ENCODE results near the gene C2CD4A. TPM values are rescaled to one million over a fixed set of nuclear protein-coding genes. Genes with fewer than 3 reads are reported as not detected.

C2CD4A gene
- total and polyA plus RNA-seq, 9 of the 15 experiments (the other 6 are each of a cell fraction or from before 2014, with no cell fraction given), result not detected

DNA sequence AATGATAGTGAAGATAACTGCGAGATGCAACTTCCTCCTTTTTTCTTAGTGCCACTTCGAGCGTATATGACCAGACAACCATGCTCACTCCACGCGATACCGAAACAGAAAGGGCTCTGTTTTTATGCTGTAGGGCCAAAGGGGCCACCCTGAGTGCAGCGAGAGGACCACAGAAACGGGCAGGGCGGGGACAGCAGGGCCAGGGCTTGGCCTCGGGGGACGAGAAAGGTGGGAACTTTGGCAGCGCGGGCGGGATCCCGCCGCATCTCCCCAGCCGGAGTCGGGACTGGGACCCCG is 7.0 kb upstream of the C2CD4A start (continued):
- TF ChIP-seq THRAP3 (IDR thresholded peaks at IDR 0.05; ENCODE audit: borderline replicate concordance) (no peak), NFIC (IDR thresholded peaks at IDR 0.05) (no peak), NBN (IDR thresholded peaks at IDR 0.05; ENCODE audit: low read depth) (no peak), L3MBTL2 (IDR thresholded peaks at IDR 0.05) (peak; percentile 7), RBM25 (IDR thresholded peaks at IDR 0.05; ENCODE audit: low read depth, low read length, severe bottlenecking) (no peak), ZKSCAN1 (IDR thresholded peaks at IDR 0.05; ENCODE audit: low read depth, low read length) (no peak), BRD9 (IDR thresholded peaks at IDR 0.05; ENCODE audit: low read depth, partially characterized antibody) (no peak), KLF1 (tag; IDR thresholded peaks at IDR 0.05) (no peak), XRCC4 (IDR thresholded peaks at IDR 0.05; ENCODE audit: extremely low read depth, insufficient read depth, insufficient read length) (no peak), GATAD2B (IDR thresholded peaks at IDR 0.05; ENCODE audit: borderline replicate concordance) (no peak), BHLHE40 (IDR thresholded peaks at IDR 0.05; ENCODE audit: low read length) (no peak), MEF2D (tag; conservative IDR thresholded peaks at IDR 0.05; ENCODE audit: low read depth) (no peak), E2F3 (CRISPR knock-in tag; IDR thresholded peaks at IDR 0.05) (no peak), MYC (IDR thresholded peaks at IDR 0.05; ENCODE audit: low read depth, low read length) (no peak), MYC (CRISPR knock-in tag; IDR thresholded peaks at IDR 0.05; ENCODE audit: borderline replicate concordance, low read depth) (peak; percentile 80; the same call in 1 of the 2 replicates)
- TF ChIP-seq, protein P1, sequence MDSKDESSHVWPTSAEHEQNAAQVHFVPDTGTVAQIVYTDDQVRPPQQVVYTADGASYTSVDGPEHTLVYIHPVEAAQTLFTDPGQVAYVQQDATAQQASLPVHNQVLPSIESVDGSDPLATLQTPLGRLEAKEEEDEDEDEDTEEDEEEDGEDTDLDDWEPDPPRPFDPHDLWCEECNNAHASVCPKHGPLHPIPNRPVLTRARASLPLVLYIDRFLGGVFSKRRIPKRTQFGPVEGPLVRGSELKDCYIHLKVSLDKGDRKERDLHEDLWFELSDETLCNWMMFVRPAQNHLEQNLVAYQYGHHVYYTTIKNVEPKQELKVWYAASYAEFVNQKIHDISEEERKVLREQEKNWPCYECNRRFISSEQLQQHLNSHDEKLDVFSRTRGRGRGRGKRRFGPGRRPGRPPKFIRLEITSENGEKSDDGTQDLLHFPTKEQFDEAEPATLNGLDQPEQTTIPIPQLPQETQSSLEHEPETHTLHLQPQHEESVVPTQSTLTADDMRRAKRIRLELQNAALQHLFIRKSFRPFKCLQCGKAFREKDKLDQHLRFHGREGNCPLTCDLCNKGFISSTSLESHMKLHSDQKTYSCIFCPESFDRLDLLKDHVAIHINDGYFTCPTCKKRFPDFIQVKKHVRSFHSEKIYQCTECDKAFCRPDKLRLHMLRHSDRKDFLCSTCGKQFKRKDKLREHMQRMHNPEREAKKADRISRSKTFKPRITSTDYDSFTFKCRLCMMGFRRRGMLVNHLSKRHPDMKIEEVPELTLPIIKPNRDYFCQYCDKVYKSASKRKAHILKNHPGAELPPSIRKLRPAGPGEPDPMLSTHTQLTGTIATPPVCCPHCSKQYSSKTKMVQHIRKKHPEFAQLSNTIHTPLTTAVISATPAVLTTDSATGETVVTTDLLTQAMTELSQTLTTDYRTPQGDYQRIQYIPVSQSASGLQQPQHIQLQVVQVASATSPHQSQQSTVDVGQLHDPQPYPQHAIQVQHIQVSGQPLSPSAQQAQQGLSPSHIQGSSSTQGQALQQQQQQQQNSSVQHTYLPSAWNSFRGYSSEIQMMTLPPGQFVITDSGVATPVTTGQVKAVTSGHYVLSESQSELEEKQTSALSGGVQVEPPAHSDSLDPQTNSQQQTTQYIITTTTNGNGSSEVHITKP (IDR thresholded peaks at IDR 0.05; ENCODE audit: partially characterized antibody), result no peak
- TF ChIP-seq, protein P2, sequence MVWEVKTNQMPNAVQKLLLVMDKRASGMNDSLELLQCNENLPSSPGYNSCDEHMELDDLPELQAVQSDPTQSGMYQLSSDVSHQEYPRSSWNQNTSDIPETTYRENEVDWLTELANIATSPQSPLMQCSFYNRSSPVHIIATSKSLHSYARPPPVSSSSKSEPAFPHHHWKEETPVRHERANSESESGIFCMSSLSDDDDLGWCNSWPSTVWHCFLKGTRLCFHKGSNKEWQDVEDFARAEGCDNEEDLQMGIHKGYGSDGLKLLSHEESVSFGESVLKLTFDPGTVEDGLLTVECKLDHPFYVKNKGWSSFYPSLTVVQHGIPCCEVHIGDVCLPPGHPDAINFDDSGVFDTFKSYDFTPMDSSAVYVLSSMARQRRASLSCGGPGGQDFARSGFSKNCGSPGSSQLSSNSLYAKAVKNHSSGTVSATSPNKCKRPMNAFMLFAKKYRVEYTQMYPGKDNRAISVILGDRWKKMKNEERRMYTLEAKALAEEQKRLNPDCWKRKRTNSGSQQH (CRISPR knock-in tag; IDR thresholded peaks at IDR 0.05), result no peak
- TF ChIP-seq, protein P3, sequence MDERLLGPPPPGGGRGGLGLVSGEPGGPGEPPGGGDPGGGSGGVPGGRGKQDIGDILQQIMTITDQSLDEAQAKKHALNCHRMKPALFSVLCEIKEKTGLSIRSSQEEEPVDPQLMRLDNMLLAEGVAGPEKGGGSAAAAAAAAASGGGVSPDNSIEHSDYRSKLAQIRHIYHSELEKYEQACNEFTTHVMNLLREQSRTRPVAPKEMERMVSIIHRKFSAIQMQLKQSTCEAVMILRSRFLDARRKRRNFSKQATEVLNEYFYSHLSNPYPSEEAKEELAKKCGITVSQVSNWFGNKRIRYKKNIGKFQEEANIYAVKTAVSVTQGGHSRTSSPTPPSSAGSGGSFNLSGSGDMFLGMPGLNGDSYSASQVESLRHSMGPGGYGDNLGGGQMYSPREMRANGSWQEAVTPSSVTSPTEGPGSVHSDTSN (CRISPR knock-in tag; IDR thresholded peaks at IDR 0.05; ENCODE audit: low read depth), result 0 out of 2 replicates have a peak, but pooled peaks have one; percentile 6
- TF ChIP-seq, protein P3 (tag; conservative IDR thresholded peaks at IDR 0.05; ENCODE audit: low read depth), result no peak
- TF ChIP-seq, protein P4, sequence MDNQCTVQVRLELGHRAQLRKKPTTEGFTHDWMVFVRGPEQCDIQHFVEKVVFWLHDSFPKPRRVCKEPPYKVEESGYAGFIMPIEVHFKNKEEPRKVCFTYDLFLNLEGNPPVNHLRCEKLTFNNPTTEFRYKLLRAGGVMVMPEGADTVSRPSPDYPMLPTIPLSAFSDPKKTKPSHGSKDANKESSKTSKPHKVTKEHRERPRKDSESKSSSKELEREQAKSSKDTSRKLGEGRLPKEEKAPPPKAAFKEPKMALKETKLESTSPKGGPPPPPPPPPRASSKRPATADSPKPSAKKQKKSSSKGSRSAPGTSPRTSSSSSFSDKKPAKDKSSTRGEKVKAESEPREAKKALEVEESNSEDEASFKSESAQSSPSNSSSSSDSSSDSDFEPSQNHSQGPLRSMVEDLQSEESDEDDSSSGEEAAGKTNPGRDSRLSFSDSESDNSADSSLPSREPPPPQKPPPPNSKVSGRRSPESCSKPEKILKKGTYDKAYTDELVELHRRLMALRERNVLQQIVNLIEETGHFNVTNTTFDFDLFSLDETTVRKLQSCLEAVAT (IDR thresholded peaks at IDR 0.05), result no peak
- TF ChIP-seq, protein P5, sequence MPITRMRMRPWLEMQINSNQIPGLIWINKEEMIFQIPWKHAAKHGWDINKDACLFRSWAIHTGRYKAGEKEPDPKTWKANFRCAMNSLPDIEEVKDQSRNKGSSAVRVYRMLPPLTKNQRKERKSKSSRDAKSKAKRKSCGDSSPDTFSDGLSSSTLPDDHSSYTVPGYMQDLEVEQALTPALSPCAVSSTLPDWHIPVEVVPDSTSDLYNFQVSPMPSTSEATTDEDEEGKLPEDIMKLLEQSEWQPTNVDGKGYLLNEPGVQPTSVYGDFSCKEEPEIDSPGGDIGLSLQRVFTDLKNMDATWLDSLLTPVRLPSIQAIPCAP (CRISPR knock-in tag; IDR thresholded peaks at IDR 0.05; ENCODE audit: borderline replicate concordance), result peak; percentile 35; the same call in 1 of the 2 replicates

All from K562 (cell line).